Ishikawa (cell line): ENCODE data around the gene MKLN1.

Experiments used
- CREB1 ChIP-seq: IDR thresholded peaks from 2 replicates; pipeline ENCODE4 v1.6.1; 2012; ENCODE audit warnings: low read depth
- EGR1 ChIP-seq: IDR thresholded peaks from 2 replicates; pipeline ENCODE4 v1.6.1; 2012
- EP300 ChIP-seq: IDR thresholded peaks from 2 replicates; pipeline ENCODE4 v1.6.1; 2012; ENCODE audit warnings: borderline replicate concordance
- FOXM1 ChIP-seq: IDR thresholded peaks from 2 replicates; pipeline ENCODE4 v1.6.1; 2012; ENCODE audit warnings: low read depth, borderline replicate concordance
- NFIC ChIP-seq: IDR thresholded peaks from 2 replicates; pipeline ENCODE4 v1.6.1; 2012
- RAD21 ChIP-seq: IDR thresholded peaks from 2 replicates; pipeline ENCODE4 v1.6.1; 2012; ENCODE audit warnings: low read depth
- TAF1 ChIP-seq: IDR thresholded peaks from 2 replicates; pipeline ENCODE4 v1.6.1; 2012; ENCODE audit warnings: low read depth, mild to moderate bottlenecking
- TEAD4 ChIP-seq: IDR thresholded peaks from 2 replicates; pipeline ENCODE4 v1.6.1; 2012
- YY1 ChIP-seq: IDR thresholded peaks from 2 replicates; pipeline ENCODE4 v1.6.1; 2012; ENCODE audit warnings: low read depth
- TF ChIP-seq, protein P1 (sequence below): IDR thresholded peaks from 2 replicates; pipeline ENCODE4 v1.6.1; 2012
- TF ChIP-seq, protein P2 (sequence below): IDR thresholded peaks from 2 replicates; pipeline ENCODE4 v1.6.1; 2012; ENCODE audit warnings: low read depth, mild to moderate bottlenecking
- TF ChIP-seq, protein P3 (sequence below): IDR thresholded peaks from 2 replicates; pipeline ENCODE4 v1.6.1; 2012

DNA sequence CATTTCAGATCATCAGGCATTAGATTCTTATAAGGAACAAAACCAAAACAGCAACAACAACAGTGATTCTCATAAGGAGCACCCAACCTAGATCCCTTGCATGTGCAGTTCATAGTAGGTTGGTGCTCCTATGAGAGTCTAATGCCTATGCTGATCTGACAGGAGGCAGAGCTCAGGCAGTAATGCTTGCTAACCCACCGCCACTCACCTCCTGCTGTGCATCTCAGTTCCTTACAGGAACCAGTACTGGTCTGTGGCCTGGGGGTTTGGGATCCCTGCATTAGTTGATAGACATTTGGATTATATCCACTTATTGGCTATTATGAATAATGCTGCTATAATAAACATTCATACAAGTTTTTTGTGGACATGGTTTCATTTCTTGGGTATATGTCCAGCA lies 14.0 kb downstream of the MKLN1 start:
- TF ChIP-seq RAD21 (no peak), YY1 (no peak), TEAD4 (no peak), EGR1 (no peak), CREB1 (no peak), EP300 (no peak), TAF1 (no peak), NFIC (no peak), FOXM1 (no peak)
- TF ChIP-seq, protein P1, sequence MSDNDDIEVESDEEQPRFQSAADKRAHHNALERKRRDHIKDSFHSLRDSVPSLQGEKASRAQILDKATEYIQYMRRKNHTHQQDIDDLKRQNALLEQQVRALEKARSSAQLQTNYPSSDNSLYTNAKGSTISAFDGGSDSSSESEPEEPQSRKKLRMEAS = no peak
- TF ChIP-seq, protein P2, sequence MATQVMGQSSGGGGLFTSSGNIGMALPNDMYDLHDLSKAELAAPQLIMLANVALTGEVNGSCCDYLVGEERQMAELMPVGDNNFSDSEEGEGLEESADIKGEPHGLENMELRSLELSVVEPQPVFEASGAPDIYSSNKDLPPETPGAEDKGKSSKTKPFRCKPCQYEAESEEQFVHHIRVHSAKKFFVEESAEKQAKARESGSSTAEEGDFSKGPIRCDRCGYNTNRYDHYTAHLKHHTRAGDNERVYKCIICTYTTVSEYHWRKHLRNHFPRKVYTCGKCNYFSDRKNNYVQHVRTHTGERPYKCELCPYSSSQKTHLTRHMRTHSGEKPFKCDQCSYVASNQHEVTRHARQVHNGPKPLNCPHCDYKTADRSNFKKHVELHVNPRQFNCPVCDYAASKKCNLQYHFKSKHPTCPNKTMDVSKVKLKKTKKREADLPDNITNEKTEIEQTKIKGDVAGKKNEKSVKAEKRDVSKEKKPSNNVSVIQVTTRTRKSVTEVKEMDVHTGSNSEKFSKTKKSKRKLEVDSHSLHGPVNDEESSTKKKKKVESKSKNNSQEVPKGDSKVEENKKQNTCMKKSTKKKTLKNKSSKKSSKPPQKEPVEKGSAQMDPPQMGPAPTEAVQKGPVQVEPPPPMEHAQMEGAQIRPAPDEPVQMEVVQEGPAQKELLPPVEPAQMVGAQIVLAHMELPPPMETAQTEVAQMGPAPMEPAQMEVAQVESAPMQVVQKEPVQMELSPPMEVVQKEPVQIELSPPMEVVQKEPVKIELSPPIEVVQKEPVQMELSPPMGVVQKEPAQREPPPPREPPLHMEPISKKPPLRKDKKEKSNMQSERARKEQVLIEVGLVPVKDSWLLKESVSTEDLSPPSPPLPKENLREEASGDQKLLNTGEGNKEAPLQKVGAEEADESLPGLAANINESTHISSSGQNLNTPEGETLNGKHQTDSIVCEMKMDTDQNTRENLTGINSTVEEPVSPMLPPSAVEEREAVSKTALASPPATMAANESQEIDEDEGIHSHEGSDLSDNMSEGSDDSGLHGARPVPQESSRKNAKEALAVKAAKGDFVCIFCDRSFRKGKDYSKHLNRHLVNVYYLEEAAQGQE = no peak
- TF ChIP-seq, protein P3, sequence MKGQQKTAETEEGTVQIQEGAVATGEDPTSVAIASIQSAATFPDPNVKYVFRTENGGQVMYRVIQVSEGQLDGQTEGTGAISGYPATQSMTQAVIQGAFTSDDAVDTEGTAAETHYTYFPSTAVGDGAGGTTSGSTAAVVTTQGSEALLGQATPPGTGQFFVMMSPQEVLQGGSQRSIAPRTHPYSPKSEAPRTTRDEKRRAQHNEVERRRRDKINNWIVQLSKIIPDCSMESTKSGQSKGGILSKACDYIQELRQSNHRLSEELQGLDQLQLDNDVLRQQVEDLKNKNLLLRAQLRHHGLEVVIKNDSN = no peak
